ENCODE measurements around the gene CDC42BPA. TPM values are rescaled to one million over a fixed set of nuclear protein-coding genes. Genes with fewer than 3 reads are reported as not detected.

CDC42BPA gene
- polyA plus RNA-seq, 1 donor (not counting 4 experiments of a cell fraction or from before 2014, with no cell fraction given): 9.2 TPM

- Histone ChIP-seq H3K27me3 (ENCODE audit: control insufficient read depth, extremely low read depth, insufficient read depth, low read length) (no peaks in the 10 kb centered on the region), H3K9me1 (ENCODE audit: control insufficient read depth, extremely low read depth, insufficient read depth, low read length) (no peaks in the 10 kb centered on the region), H3K27ac (ENCODE audit: control insufficient read depth, insufficient read depth, low read length) (no peak overlapping the region), H3K4me1 (ENCODE audit: control insufficient read depth, extremely low read depth, insufficient read depth, low read length) (no peaks in the 10 kb centered on the region), H3K9me3 (ENCODE audit: control insufficient read depth, low read depth, low read length) (no peaks in the 10 kb centered on the region), H2AFZ (ENCODE audit: control insufficient read depth, low read length) (no peak overlapping the region), H4K20me1 (ENCODE audit: control insufficient read depth, extremely low read depth, insufficient read depth, low read length) (no peaks in the 10 kb centered on the region), H3K79me2 (ENCODE audit: control insufficient read depth, insufficient read depth, low read length) (no peaks in the 10 kb centered on the region), H3K4me2 (ENCODE audit: control insufficient read depth, extremely low read depth, insufficient read depth, low read depth, low read length) (no peak overlapping the region), H3K36me3 (ENCODE audit: control insufficient read depth in 2 of 2, extremely low read depth in 1 of 2, insufficient read depth in 2 of 2, low read length in 2 of 2) (peaks cover 0 to 5% of the 10 kb centered on the region in 2 experiments), H3K4me3 (ENCODE audit: control insufficient read depth in 2 of 3, extremely low read depth in 1 of 3, insufficient read depth in 2 of 3, low read depth in 1 of 3, low read length in 3 of 3) (no peak overlapping the region), H3K9ac (ENCODE audit: control insufficient read depth, extremely low read depth, insufficient read depth, low read length) (no peak overlapping the region)
- no peak for DNase-seq (ENCODE audit: low read depth, low spot score)
- dilution Hi-C loops (cut with MboI; ENCODE audit: extremely low pct_ligation_motif_present, low sequenced_read_pairs): no loop called here
- FAIRE-seq: no peak
- TF ChIP-seq EZH2 (IDR thresholded peaks at IDR 0.05; ENCODE audit: low read length): no peak
- no peak for TF ChIP-seq CTCF (optimal IDR thresholded peaks at IDR 0.05 in 1 of 3, IDR thresholded peaks at IDR 0.05 in 1 of 3, conservative IDR thresholded peaks at IDR 0.05 in 1 of 3; ENCODE audit: extremely low read depth in 1 of 3, insufficient read depth in 2 of 3, low read length in 3 of 3)
Measured at GRCh38 chr1:227038401-227038800, 279.9 kb downstream of the CDC42BPA start.

GRCh38 chr1:227037121-227037520, 281.2 kb downstream of the CDC42BPA start:
- H3K4me1 ChIP-seq (ENCODE audit: control insufficient read depth, extremely low read depth, insufficient read depth, low read length): no peaks in the 10 kb centered on the region
- H3K4me2 ChIP-seq (ENCODE audit: control insufficient read depth, extremely low read depth, insufficient read depth, low read depth, low read length): no peak overlapping the region
- H3K27ac ChIP-seq (ENCODE audit: control insufficient read depth, insufficient read depth, low read length): no peak overlapping the region
- H3K36me3 ChIP-seq (ENCODE audit: control insufficient read depth in 2 of 2, extremely low read depth in 1 of 2, insufficient read depth in 2 of 2, low read length in 2 of 2): peaks cover 3 to 5% of the 10 kb centered on the region in 2 experiments
- H3K9me1 ChIP-seq (ENCODE audit: control insufficient read depth, extremely low read depth, insufficient read depth, low read length): no peaks in the 10 kb centered on the region
- TF ChIP-seq EZH2 (IDR thresholded peaks at IDR 0.05; ENCODE audit: low read length) (no peak), CTCF (optimal IDR thresholded peaks at IDR 0.05 in 1 of 3, IDR thresholded peaks at IDR 0.05 in 1 of 3, conservative IDR thresholded peaks at IDR 0.05 in 1 of 3; ENCODE audit: extremely low read depth in 1 of 3, insufficient read depth in 2 of 3, low read length in 3 of 3) (no peak)
- no peak for DNase-seq (ENCODE audit: low read depth, low spot score)
- no peaks in the 10 kb centered on the region for H3K79me2 ChIP-seq (ENCODE audit: control insufficient read depth, insufficient read depth, low read length)
- H3K4me3 ChIP-seq (ENCODE audit: control insufficient read depth in 2 of 3, extremely low read depth in 1 of 3, insufficient read depth in 2 of 3, low read depth in 1 of 3, low read length in 3 of 3): no peak overlapping the region
- H3K9ac ChIP-seq (ENCODE audit: control insufficient read depth, extremely low read depth, insufficient read depth, low read length): no peak overlapping the region
- H3K9me3 ChIP-seq (ENCODE audit: control insufficient read depth, low read depth, low read length): no peaks in the 10 kb centered on the region
- no peak for FAIRE-seq
- H4K20me1 ChIP-seq (ENCODE audit: control insufficient read depth, extremely low read depth, insufficient read depth, low read length): no peaks in the 10 kb centered on the region
- no peak overlapping the region for H2AFZ ChIP-seq (ENCODE audit: control insufficient read depth, low read length)
- H3K27me3 ChIP-seq (ENCODE audit: control insufficient read depth, extremely low read depth, insufficient read depth, low read length): no peaks in the 10 kb centered on the region
- dilution Hi-C loops (cut with MboI; ENCODE audit: extremely low pct_ligation_motif_present, low sequenced_read_pairs): no loop called here
